ENCODE results near the gene POLR2E.

POLR2E gene

GRCh38 chr19:1087813-1088415 lies 7.3 kb downstream of the POLR2E start:
- DNase-seq = no peak
- Histone ChIP-seq H3K27me3 (peaks cover 17% of the 10 kb centered on the region), H3K9me3 (no peaks in the 10 kb centered on the region), H3K36me3 (peaks cover 37% of the 10 kb centered on the region), H3K4me3 (ENCODE audit: low read depth, low read length) (no peak overlapping the region), H3K4me1 (peaks cover 3% of the 10 kb centered on the region; the same call in 1 of the 2 replicates)
- no peak for TF ChIP-seq CTCF (IDR thresholded peaks at IDR 0.05; ENCODE audit: low read depth, low read length)

GRCh38 chr19:1086613-1087012 lies 8.6 kb downstream of the POLR2E start:
- Histone ChIP-seq H3K36me3 (peaks cover 26% of the 10 kb centered on the region), H3K27me3 (peaks cover 17% of the 10 kb centered on the region), H3K4me3 (ENCODE audit: low read depth, low read length) (no peak overlapping the region), H3K9me3 (no peaks in the 10 kb centered on the region), H3K4me1 (peaks cover 4% of the 10 kb centered on the region; the same call in 1 of the 2 replicates)
- no peak for TF ChIP-seq CTCF (IDR thresholded peaks at IDR 0.05; ENCODE audit: low read depth, low read length)
- DNase-seq = no peak

GRCh38 chr19:1085676-1086442 lies 9.3 kb downstream of the POLR2E start:
- H3K36me3 ChIP-seq = peaks cover 20% of the 10 kb centered on the region
- no peak for DNase-seq
- no peak for TF ChIP-seq CTCF (IDR thresholded peaks at IDR 0.05; ENCODE audit: low read depth, low read length)
- no peak overlapping the region for H3K4me3 ChIP-seq (ENCODE audit: low read depth, low read length)
- no peaks in the 10 kb centered on the region for H3K9me3 ChIP-seq
- peaks cover 17% of the 10 kb centered on the region for H3K27me3 ChIP-seq
- H3K4me1 ChIP-seq = peaks cover 4% of the 10 kb centered on the region; the same call in 1 of the 2 replicates

GRCh38 chr19:1085053-1085658 lies 10.0 kb downstream of the POLR2E start:
- no peak for TF ChIP-seq CTCF (IDR thresholded peaks at IDR 0.05; ENCODE audit: low read depth, low read length)
- Histone ChIP-seq H3K36me3 (peaks cover 16% of the 10 kb centered on the region), H3K9me3 (no peaks in the 10 kb centered on the region), H3K27me3 (peaks cover 17% of the 10 kb centered on the region), H3K4me1 (peaks cover 4% of the 10 kb centered on the region; the same call in 1 of the 2 replicates), H3K4me3 (ENCODE audit: low read depth, low read length) (no peak overlapping the region)
- DNase-seq = no peak

- DNase-seq = peak; percentile 8
- Histone ChIP-seq H3K27me3 (peaks cover 17% of the 10 kb centered on the region), H3K36me3 (peaks cover 11% of the 10 kb centered on the region), H3K4me1 (peaks cover 4% of the 10 kb centered on the region; the same call in 1 of the 2 replicates), H3K9me3 (no peaks in the 10 kb centered on the region), H3K4me3 (ENCODE audit: low read depth, low read length) (no peak overlapping the region)
- no peak for TF ChIP-seq CTCF (IDR thresholded peaks at IDR 0.05; ENCODE audit: low read depth, low read length)
These were observed 10.9 kb downstream of the POLR2E start for GRCh38 chr19:1084024-1084868.
